Keratinocyte (primary cell): Measurements from ENCODE around the gene SETX. TPM values are rescaled to one million over a fixed set of nuclear protein-coding genes. Genes with fewer than 3 reads are reported as not detected.

Source experiments
- DNase-seq: peaks from one replicate; pipeline ENCODE4 v3.0.0-alpha.2; 2011; ENCODE audit warnings: low read depth, missing footprints, low spot score
- FAIRE-seq: peaks from 2 replicates; lab custom pipeline; 2011; peaks lifted over from hg19 to GRCh38; lab: Jason Lieb, UNC
- H2AFZ ChIP-seq: 2 replicates; pipeline ENCODE4 v1.6.0; 2012; ENCODE audit warnings: low read length, control low read depth, inconsistent platforms; ENCODE audit not compliant: control insufficient read depth
- H3K27ac ChIP-seq: 2 replicates; pipeline ENCODE4 v1.5.1; 2011; ENCODE audit warnings: low read length; ENCODE audit not compliant: control insufficient read depth, insufficient read depth
- H3K27me3 ChIP-seq: 3 replicates; pipeline ENCODE4 v1.6.0; 2011; ENCODE audit warnings: low read length; ENCODE audit not compliant: control insufficient read depth, insufficient read depth; ENCODE audit errors: extremely low read depth
- H3K36me3 ChIP-seq, 2 experiments: 2 replicates in 1 of 2; 3 replicates in 1 of 2; pipeline ENCODE4 v1.5.1; 2011; ENCODE audit warnings: low read length in 2 of 2, mild to moderate bottlenecking in 1 of 2; ENCODE audit not compliant: control insufficient read depth in 2 of 2, insufficient read depth in 2 of 2; ENCODE audit errors: extremely low read depth in 1 of 2
- H3K4me1 ChIP-seq: 3 replicates; pipeline ENCODE4 v1.5.1; 2011; ENCODE audit warnings: low read length; ENCODE audit not compliant: control insufficient read depth, insufficient read depth; ENCODE audit errors: extremely low read depth
- H3K4me2 ChIP-seq: 3 replicates; pipeline ENCODE4 v1.6.0; 2011; ENCODE audit warnings: low read depth, low read length; ENCODE audit not compliant: control insufficient read depth, insufficient read depth; ENCODE audit errors: extremely low read depth
- H3K4me3 ChIP-seq, 3 experiments: fragments of 200-600 bp in 1 of 3; sonication (generic) in 1 of 3; 2 replicates in 2 of 3; 3 replicates in 1 of 3; pipeline ENCODE4 v1.5.1; 2011 to 2016; ENCODE audit warnings: low read length in 3 of 3, mild to moderate bottlenecking in 3 of 3, control low read depth in 2 of 3, inconsistent platforms in 1 of 3, low read depth in 1 of 3, mixed read lengths in 1 of 3, mixed run types in 1 of 3, moderate library complexity in 1 of 3; ENCODE audit not compliant: control insufficient read depth in 2 of 3, insufficient read depth in 2 of 3; ENCODE audit errors: extremely low read depth in 1 of 3
- H3K79me2 ChIP-seq: 2 replicates; pipeline ENCODE4 v1.6.0; 2012; ENCODE audit warnings: low read length; ENCODE audit not compliant: control insufficient read depth, insufficient read depth
- H3K9ac ChIP-seq: 3 replicates; pipeline ENCODE4 v1.6.0; 2011; ENCODE audit warnings: low read length; ENCODE audit not compliant: control insufficient read depth, insufficient read depth; ENCODE audit errors: extremely low read depth
- H3K9me1 ChIP-seq: 3 replicates; pipeline ENCODE4 v1.6.0; 2011; ENCODE audit warnings: low read length; ENCODE audit not compliant: control insufficient read depth, insufficient read depth; ENCODE audit errors: extremely low read depth
- H3K9me3 ChIP-seq: 2 replicates; pipeline ENCODE4 v1.5.1; 2012; ENCODE audit warnings: low read depth, low read length; ENCODE audit not compliant: control insufficient read depth
- H4K20me1 ChIP-seq: 3 replicates; pipeline ENCODE4 v1.6.0; 2011; ENCODE audit warnings: low read length; ENCODE audit not compliant: control insufficient read depth, insufficient read depth; ENCODE audit errors: extremely low read depth
- EZH2 ChIP-seq: IDR thresholded peaks from one replicate; pipeline ENCODE4 v1.6.1; 2012; ENCODE audit warnings: inconsistent platforms, mild to moderate bottlenecking, low read length, moderate library complexity
- dilution Hi-C: fragments of 300-500 bp; cut with MboI; formaldehyde crosslinking; loops from one replicate; pipeline ENCODE4 v1.7.0; 2020; ENCODE audit warnings: low sequenced_read_pairs; ENCODE audit not compliant: extremely low pct_ligation_motif_present
- polyA plus RNA-seq, 5 experiments: library from polyadenylated mRNA; depleted of rRNA in 3 of 5; stranded (reverse) in 3 of 5; stranded (forward) in 1 of 5; unstranded in 1 of 5; fragments of >200 nt; gene quantifications; 1 replicate in 1 of 5; 2 replicates in 3 of 5; 3 replicates in 1 of 5; pipeline versions ENCODE4 v1.2.1 to v1.2.3, GENCODE V29; 2011 to 2012; ENCODE audit warnings: missing spikeins in 2 of 5, low read depth in 1 of 5, low replicate concordance in 1 of 5
- TF ChIP-seq, protein P1 (sequence below), 3 experiments: IDR thresholded peaks in 1 of 3; conservative IDR thresholded peaks in 1 of 3; optimal IDR thresholded peaks in 1 of 3; 2 replicates in 2 of 3; 3 replicates in 1 of 3; pipeline versions ENCODE3 to v1.5.1; 2011; ENCODE audit warnings: low read length in 3 of 3, mild to moderate bottlenecking in 3 of 3, moderate library complexity in 2 of 3, control low read depth in 1 of 3, inconsistent platforms in 1 of 3; ENCODE audit not compliant: insufficient read depth in 2 of 3; ENCODE audit errors: extremely low read depth in 1 of 3

Gene SETX
- polyA plus RNA-seq, 1 donor (not counting 4 experiments of a cell fraction or from before 2014, with no cell fraction given) = 23.8 TPM

DNA sequence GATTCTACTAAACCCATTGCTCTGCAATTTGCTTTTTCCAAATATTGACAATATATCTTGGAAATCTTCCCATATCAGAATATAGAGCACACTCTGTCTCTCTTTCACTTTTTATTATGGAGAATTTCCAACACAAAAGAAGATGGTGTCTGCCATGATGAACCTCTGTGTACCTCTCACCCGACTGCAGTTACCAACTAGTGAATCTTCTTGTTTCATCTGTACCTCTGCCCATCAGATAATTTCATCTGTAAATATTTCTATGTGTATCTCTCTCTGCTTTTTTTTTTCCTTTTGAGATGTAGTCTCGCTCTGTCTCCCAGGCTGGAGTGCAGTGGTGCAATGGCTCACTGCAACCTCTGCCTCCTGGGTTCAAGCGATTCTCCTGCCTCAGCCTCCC is 130.1 kb downstream of the SETX start:
- Histone ChIP-seq H3K36me3 (no peaks in the 10 kb centered on the region), H3K9ac (no peak overlapping the region), H3K27me3 (peaks cover 32% of the 10 kb centered on the region), H3K27ac (no peak overlapping the region), H3K9me1 (no peaks in the 10 kb centered on the region), H3K79me2 (no peaks in the 10 kb centered on the region), H3K4me3 (no peak overlapping the region), H3K9me3 (no peaks in the 10 kb centered on the region), H3K4me2 (no peak overlapping the region), H4K20me1 (no peaks in the 10 kb centered on the region), H2AFZ (no peak overlapping the region), H3K4me1 (no peaks in the 10 kb centered on the region)
- FAIRE-seq = no peak
- dilution Hi-C loops = no loop called here
- no peak for DNase-seq
- TF ChIP-seq, protein P1, sequence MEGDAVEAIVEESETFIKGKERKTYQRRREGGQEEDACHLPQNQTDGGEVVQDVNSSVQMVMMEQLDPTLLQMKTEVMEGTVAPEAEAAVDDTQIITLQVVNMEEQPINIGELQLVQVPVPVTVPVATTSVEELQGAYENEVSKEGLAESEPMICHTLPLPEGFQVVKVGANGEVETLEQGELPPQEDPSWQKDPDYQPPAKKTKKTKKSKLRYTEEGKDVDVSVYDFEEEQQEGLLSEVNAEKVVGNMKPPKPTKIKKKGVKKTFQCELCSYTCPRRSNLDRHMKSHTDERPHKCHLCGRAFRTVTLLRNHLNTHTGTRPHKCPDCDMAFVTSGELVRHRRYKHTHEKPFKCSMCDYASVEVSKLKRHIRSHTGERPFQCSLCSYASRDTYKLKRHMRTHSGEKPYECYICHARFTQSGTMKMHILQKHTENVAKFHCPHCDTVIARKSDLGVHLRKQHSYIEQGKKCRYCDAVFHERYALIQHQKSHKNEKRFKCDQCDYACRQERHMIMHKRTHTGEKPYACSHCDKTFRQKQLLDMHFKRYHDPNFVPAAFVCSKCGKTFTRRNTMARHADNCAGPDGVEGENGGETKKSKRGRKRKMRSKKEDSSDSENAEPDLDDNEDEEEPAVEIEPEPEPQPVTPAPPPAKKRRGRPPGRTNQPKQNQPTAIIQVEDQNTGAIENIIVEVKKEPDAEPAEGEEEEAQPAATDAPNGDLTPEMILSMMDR (optimal IDR thresholded peaks at IDR 0.05 in 1 of 3, IDR thresholded peaks at IDR 0.05 in 1 of 3, conservative IDR thresholded peaks at IDR 0.05 in 1 of 3; ENCODE audit: extremely low read depth in 1 of 3, insufficient read depth in 2 of 3, low read length in 3 of 3) = no peak
- TF ChIP-seq EZH2 = no peak

DNA sequence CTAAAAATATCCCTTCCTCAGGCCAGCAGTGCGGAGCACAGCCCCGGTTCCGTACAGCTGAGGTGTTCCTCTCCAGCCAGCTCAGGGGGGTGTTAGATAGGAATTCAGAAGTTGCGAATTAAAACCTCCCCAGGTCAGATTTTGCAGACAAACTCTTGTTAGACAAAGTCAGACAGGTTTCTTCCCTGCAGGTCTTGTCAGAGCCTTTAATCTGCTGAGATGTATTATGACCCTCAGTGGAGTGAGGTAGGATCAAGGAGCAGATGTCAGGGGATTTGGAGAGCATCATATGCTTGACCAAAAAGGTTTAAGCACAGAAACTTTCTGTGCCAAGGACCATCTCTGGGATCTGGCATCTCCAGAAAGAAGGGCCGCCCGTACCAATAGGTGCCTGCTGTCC is 132.8 kb downstream of the SETX start:
- no peaks in the 10 kb centered on the region for H3K9me1 ChIP-seq
- dilution Hi-C loops = no loop called here
- H2AFZ ChIP-seq = no peak overlapping the region
- H3K9me3 ChIP-seq = no peaks in the 10 kb centered on the region
- H3K27me3 ChIP-seq = peaks cover 27% of the 10 kb centered on the region
- H4K20me1 ChIP-seq = no peaks in the 10 kb centered on the region
- no peak overlapping the region for H3K9ac ChIP-seq
- H3K4me1 ChIP-seq = no peaks in the 10 kb centered on the region
- H3K79me2 ChIP-seq = no peaks in the 10 kb centered on the region
- H3K4me3 ChIP-seq = no peak overlapping the region
- H3K27ac ChIP-seq = no peak overlapping the region
- no peak for DNase-seq
- TF ChIP-seq EZH2 = no peak
- TF ChIP-seq, protein P1 (optimal IDR thresholded peaks at IDR 0.05 in 1 of 3, IDR thresholded peaks at IDR 0.05 in 1 of 3, conservative IDR thresholded peaks at IDR 0.05 in 1 of 3; ENCODE audit: extremely low read depth in 1 of 3, insufficient read depth in 2 of 3, low read length in 3 of 3) = no peak
- no peaks in the 10 kb centered on the region for H3K36me3 ChIP-seq
- no peak overlapping the region for H3K4me2 ChIP-seq
- no peak for FAIRE-seq
